ENCODE results near the gene DSP.

DNA sequence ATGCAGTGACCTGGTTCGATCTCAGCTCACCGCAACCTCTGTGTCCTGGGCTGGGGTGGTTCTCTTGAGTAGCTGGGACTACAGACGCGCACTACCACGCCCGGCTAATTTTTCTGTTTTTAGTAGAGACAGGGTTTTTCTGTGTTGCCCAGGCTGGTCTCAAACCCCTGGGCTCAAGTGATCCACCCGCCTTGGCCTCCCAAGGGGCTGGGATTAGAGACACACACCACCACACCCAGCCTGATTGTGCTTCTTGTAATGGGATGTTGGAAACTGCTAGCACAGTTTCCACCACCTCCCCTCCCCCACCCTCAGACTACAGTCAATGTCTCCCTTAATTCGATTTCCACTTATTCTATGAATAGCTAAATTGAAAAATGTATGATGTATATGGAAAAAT, 22.6 kb upstream of the DSP start:
- TF ChIP-seq CTCF (IDR thresholded peaks at IDR 0.05; ENCODE audit: low read depth, low read length), result no peak
- no peak for TF ChIP-seq EZH2phosphoT487 (IDR thresholded peaks at IDR 0.05; ENCODE audit: low read depth)

Measured in OCI-LY3 (cell line).